Measurements from ENCODE around the gene GPSM1. TPM values are rescaled to one million over a fixed set of nuclear protein-coding genes. Genes with fewer than 3 reads are reported as not detected.
"Not testable (repeated sequence)": the region's sequence is repeated elsewhere in the genome, so short reads cannot be mapped to it uniquely, and the experiment has no call there.

Gene GPSM1
- total RNA-seq, 2 donors from 2014 or later: 2.0 to 3.1 TPM

- intact Hi-C loops (cut with DNase I, micrococcal nuclease): no loop called here
- DNase-seq (no peak), ATAC-seq (no peak)
Observed at GRCh38 chr9:136312009-136312375, 15.3 kb upstream of the GPSM1 start.

- intact Hi-C loops (cut with DNase I, micrococcal nuclease): no loop called here
- DNase-seq: no peak
- peak; percentile 35 for ATAC-seq
Observed at GRCh38 chr9:136312436-136312835, 14.9 kb upstream of the GPSM1 start.

GRCh38 chr9:136313111-136314055 lies 14.0 kb upstream of the GPSM1 start:
- DNase-seq (no peak), ATAC-seq (no peak)
- intact Hi-C loops (cut with DNase I, micrococcal nuclease): no loop called here

GRCh38 chr9:136314056-136314416 lies 13.3 kb upstream of the GPSM1 start:
- intact Hi-C loops (cut with DNase I, micrococcal nuclease): no loop called here
- DNase-seq (no peak), ATAC-seq (no peak)

- no peak for ATAC-seq
- DNase-seq: no peak
- intact Hi-C loops (cut with DNase I, micrococcal nuclease): no loop called here
Observed at GRCh38 chr9:136314944-136315343, 12.4 kb upstream of the GPSM1 start.

- intact Hi-C loops (cut with DNase I, micrococcal nuclease): no loop called here
- ATAC-seq (no peak), DNase-seq (no peak)
Observed at GRCh38 chr9:136316271-136316751, 11.0 kb upstream of the GPSM1 start.

GRCh38 chr9:136316896-136317676 lies 10.3 kb upstream of the GPSM1 start:
- intact Hi-C loops (cut with DNase I, micrococcal nuclease): no loop called here
- DNase-seq (no peak), ATAC-seq (no peak)

- DNase-seq (no peak), ATAC-seq (no peak)
- intact Hi-C loops (cut with DNase I, micrococcal nuclease): no loop called here
Observed at GRCh38 chr9:136317695-136318094, 9.6 kb upstream of the GPSM1 start.

GRCh38 chr9:136318111-136318775 lies 9.1 kb upstream of the GPSM1 start:
- ATAC-seq (no peak), DNase-seq (no peak)
- intact Hi-C loops (cut with DNase I, micrococcal nuclease): no loop called here

- ATAC-seq (peak; percentile 47), DNase-seq (no peak)
- intact Hi-C loops (cut with DNase I, micrococcal nuclease): no loop called here
Observed at GRCh38 chr9:136318776-136319241, 8.5 kb upstream of the GPSM1 start.

GRCh38 chr9:136319244-136319643 lies 8.1 kb upstream of the GPSM1 start:
- not testable (repeated sequence) for ATAC-seq, DNase-seq

GRCh38 chr9:136319955-136320354 lies 7.4 kb upstream of the GPSM1 start:
- DNase-seq; intact Hi-C loops (cut with DNase I, micrococcal nuclease); ATAC-seq: not testable (repeated sequence)

More at GRCh38 chr9:136319244-136319643, 8.1 kb upstream of the GPSM1 start:
- intact Hi-C loops (cut with DNase I, micrococcal nuclease): not testable (repeated sequence)

GRCh38 chr9:136320972-136321371 lies 6.4 kb upstream of the GPSM1 start:
- ATAC-seq; DNase-seq; intact Hi-C loops (cut with DNase I, micrococcal nuclease): not testable (repeated sequence)

- ATAC-seq (no peak), DNase-seq (no peak)
- intact Hi-C loops (cut with DNase I, micrococcal nuclease): no loop called here
Observed at GRCh38 chr9:136321561-136321960, 5.8 kb upstream of the GPSM1 start.

- ATAC-seq (no peak), DNase-seq (no peak)
- intact Hi-C loops (cut with DNase I, micrococcal nuclease): no loop called here
Observed at GRCh38 chr9:136322756-136323330, 4.5 kb upstream of the GPSM1 start.

GRCh38 chr9:136323371-136323789 lies 4.0 kb upstream of the GPSM1 start:
- ATAC-seq: peak; percentile 72
- peak in 1 of 2 donors; percentile 58 for DNase-seq
- intact Hi-C loops (cut with DNase I, micrococcal nuclease): no loop called here

GRCh38 chr9:136324501-136325300 lies 2.6 kb upstream of the GPSM1 start:
- ATAC-seq (peak; percentile 34), DNase-seq (no peak)
- intact Hi-C loops (cut with DNase I, micrococcal nuclease): no loop called here

GRCh38 chr9:136325358-136325757 lies 2.0 kb upstream of the GPSM1 start:
- ATAC-seq (no peak), DNase-seq (no peak)
- intact Hi-C loops (cut with DNase I, micrococcal nuclease): no loop called here
